ENCODE results near the gene CMC2. TPM values are rescaled to one million over a fixed set of nuclear protein-coding genes. Genes with fewer than 3 reads are reported as not detected.

The CMC2 gene
- total RNA-seq, 1 experiment from 2014 or later, result 106 TPM

GRCh38 chr16:81003610-81004460 lies 2.9 kb downstream of the CMC2 start:
- DNase-seq (ENCODE audit: extremely low read depth, low read depth), result no peak

GRCh38 chr16:81003064-81003463 lies 3.6 kb downstream of the CMC2 start:
- no peak for DNase-seq (ENCODE audit: extremely low read depth, low read depth)

GRCh38 chr16:81001330-81001729 lies 5.4 kb downstream of the CMC2 start:
- no peak for DNase-seq (ENCODE audit: extremely low read depth, low read depth)

GRCh38 chr16:81000873-81001272 lies 5.8 kb downstream of the CMC2 start:
- DNase-seq (ENCODE audit: extremely low read depth, low read depth), result no peak

- no peak for DNase-seq (ENCODE audit: extremely low read depth, low read depth)
Measured at GRCh38 chr16:80997964-80998620, 8.6 kb downstream of the CMC2 start.

- no peak for DNase-seq (ENCODE audit: extremely low read depth, low read depth)
Measured at GRCh38 chr16:80997139-80997798, 9.4 kb downstream of the CMC2 start.

- no peak for DNase-seq (ENCODE audit: extremely low read depth, low read depth)
Measured at GRCh38 chr16:80996688-80997138, 10.0 kb downstream of the CMC2 start.

GRCh38 chr16:80994451-80994850 lies 12.2 kb downstream of the CMC2 start:
- DNase-seq (ENCODE audit: extremely low read depth, low read depth), result no peak

- DNase-seq (ENCODE audit: extremely low read depth, low read depth), result no peak
Measured at GRCh38 chr16:80993834-80994233, 12.9 kb downstream of the CMC2 start.

GRCh38 chr16:80993307-80993706 lies 13.4 kb downstream of the CMC2 start:
- no peak for DNase-seq (ENCODE audit: extremely low read depth, low read depth)

- DNase-seq (ENCODE audit: extremely low read depth, low read depth), result no peak
Measured at GRCh38 chr16:80992676-80993293, 13.9 kb downstream of the CMC2 start.

GRCh38 chr16:80991792-80992430 lies 14.8 kb downstream of the CMC2 start:
- DNase-seq (ENCODE audit: extremely low read depth, low read depth), result no peak

- no peak for DNase-seq (ENCODE audit: extremely low read depth, low read depth)
Measured at GRCh38 chr16:80990978-80991377, 15.7 kb downstream of the CMC2 start.

GRCh38 chr16:80990577-80990976 lies 16.1 kb downstream of the CMC2 start:
- DNase-seq (ENCODE audit: extremely low read depth, low read depth), result no peak

- DNase-seq (ENCODE audit: extremely low read depth, low read depth), result no peak
Measured at GRCh38 chr16:80989801-80990200, 16.9 kb downstream of the CMC2 start.

GRCh38 chr16:80988756-80989155 lies 17.9 kb downstream of the CMC2 start:
- no peak for DNase-seq (ENCODE audit: extremely low read depth, low read depth)

- no peak for DNase-seq (ENCODE audit: extremely low read depth, low read depth)
Measured at GRCh38 chr16:80986557-80986956, 20.1 kb downstream of the CMC2 start.

- no peak for DNase-seq (ENCODE audit: extremely low read depth, low read depth)
Measured at GRCh38 chr16:80985611-80986010, 21.1 kb downstream of the CMC2 start.

- DNase-seq (ENCODE audit: extremely low read depth, low read depth), result no peak
Measured at GRCh38 chr16:80984124-80984892, 22.4 kb downstream of the CMC2 start.

- DNase-seq (ENCODE audit: extremely low read depth, low read depth), result no peak
Measured at GRCh38 chr16:80982646-80983045, 24.0 kb downstream of the CMC2 start.

All from NCI-H460 (cell line).